Endothelial cell of umbilical vein (primary cell): Measurements from ENCODE around the gene RYR2. TPM values are rescaled to one million over a fixed set of nuclear protein-coding genes. Genes with fewer than 3 reads are reported as not detected.

ENCODE experiments used
- BruUV-seq: library from RNA; stranded (reverse); fragments of 400-500 nt; replicated peaks from 2 replicates; lab custom pipeline; 2021; lab: Mats Ljungman, UMichigan
- CTCF ChIA-PET: fragments of 300-600, 350-600 bp; sonication (Branson Sonifier 250); formaldehyde crosslinking; loops from one replicate; lab custom pipeline; 2021; ENCODE audit warnings: antibody characterized with exemption, inconsistent platforms; lab: Charles Lee
- POLR2A ChIA-PET: fragments of 300-600, 350-600 bp; sonication (Branson Sonifier 250); formaldehyde crosslinking; loops from one replicate; lab custom pipeline; 2021; ENCODE audit warnings: antibody characterized with exemption, inconsistent platforms; lab: Charles Lee
- DNase-seq: peaks from one replicate; pipeline ENCODE4 v3.0.0-alpha.2; 2011; ENCODE audit warnings: low read depth, low spot score
- FAIRE-seq: peaks from 2 replicates; lab custom pipeline; 2011; peaks lifted over from hg19 to GRCh38; lab: Jason Lieb, UNC
- H2AFZ ChIP-seq: 2 replicates; pipeline ENCODE4 v1.6.0; 2012; ENCODE audit warnings: low read depth, low read length, control low read depth, inconsistent platforms
- H3K27ac ChIP-seq: 2 replicates; pipeline ENCODE4 v1.5.1; 2011; ENCODE audit warnings: low read depth, mild to moderate bottlenecking, control low read depth, low read length, moderate library complexity; ENCODE audit not compliant: insufficient read depth
- H3K27me3 ChIP-seq, 2 experiments: 2 replicates each; pipeline versions ENCODE4 v1.6.0 to v1.6.1; 2011; ENCODE audit warnings: low read length in 2 of 2, mixed read lengths in 1 of 2; ENCODE audit not compliant: control insufficient read depth in 2 of 2, insufficient read depth in 2 of 2
- H3K36me3 ChIP-seq, 2 experiments: 2 replicates in 1 of 2; 3 replicates in 1 of 2; pipeline ENCODE4 v1.5.1; 2011; ENCODE audit warnings: low read length in 2 of 2, mild to moderate bottlenecking in 1 of 2, moderate library complexity in 1 of 2; ENCODE audit not compliant: control insufficient read depth in 2 of 2, insufficient read depth in 2 of 2; ENCODE audit errors: extremely low read depth in 1 of 2
- H3K4me1 ChIP-seq: 3 replicates; pipeline ENCODE4 v1.5.1; 2011; ENCODE audit warnings: mild to moderate bottlenecking, low read length; ENCODE audit not compliant: control insufficient read depth, insufficient read depth; ENCODE audit errors: extremely low read depth
- H3K4me2 ChIP-seq: 2 replicates; pipeline ENCODE4 v1.6.1; 2011; ENCODE audit warnings: low read length, control low read depth, mixed read lengths; ENCODE audit not compliant: insufficient read depth
- H3K4me3 ChIP-seq, 3 experiments: fragments of 200-600 bp in 1 of 3; sonication (generic), shearing (Covaris generic) in 1 of 3; replicated peaks in 1 of 3; 2 replicates each; pipeline ENCODE4 v1.5.1; 2011 to 2016; ENCODE audit warnings: control low read depth in 3 of 3, low read length in 3 of 3, mild to moderate bottlenecking in 2 of 3, inconsistent platforms in 1 of 3, low read depth in 1 of 3, moderate library complexity in 1 of 3; ENCODE audit not compliant: insufficient read depth in 1 of 3
- H3K79me2 ChIP-seq: 2 replicates; pipeline ENCODE4 v1.6.0; 2012; ENCODE audit warnings: low read length, inconsistent platforms; ENCODE audit not compliant: control insufficient read depth, insufficient read depth
- H3K9ac ChIP-seq: replicated peaks from 2 replicates; pipeline ENCODE3; 2011; ENCODE audit warnings: low read length, control low read depth; ENCODE audit not compliant: insufficient read depth; ENCODE audit errors: extremely low read depth
- H3K9me1 ChIP-seq: replicated peaks from 3 replicates; pipeline ENCODE4 v1.6.0; 2011; ENCODE audit warnings: mild to moderate bottlenecking, low read length; ENCODE audit not compliant: control insufficient read depth, insufficient read depth; ENCODE audit errors: extremely low read depth
- H3K9me3 ChIP-seq: replicated peaks from 2 replicates; pipeline ENCODE4 v1.5.1; 2012; ENCODE audit warnings: low read length, inconsistent platforms; ENCODE audit not compliant: control insufficient read depth, insufficient read depth
- H4K20me1 ChIP-seq: replicated peaks from 2 replicates; pipeline ENCODE3; 2011; ENCODE audit warnings: mild to moderate bottlenecking, low read length; ENCODE audit not compliant: control insufficient read depth, insufficient read depth; ENCODE audit errors: extremely low read depth
- CTCF ChIP-seq, 2 donors: IDR thresholded peaks; 1 replicate in 1 of 2; 2 replicates in 1 of 2; pipeline ENCODE4 v1.5.1; 2011; ENCODE audit warnings: low read length in 2 of 2, mild to moderate bottlenecking in 2 of 2, moderate library complexity in 2 of 2, control low read depth in 1 of 2, inconsistent platforms in 1 of 2, low read depth in 1 of 2; ENCODE audit not compliant: insufficient read depth in 1 of 2; ENCODE audit errors: extremely low read depth in 1 of 2
- EZH2 ChIP-seq: IDR thresholded peaks from 2 replicates; pipeline ENCODE4 v1.6.1; 2012; ENCODE audit warnings: borderline replicate concordance, low read depth, mild to moderate bottlenecking, moderate library complexity, low read length, inconsistent platforms; ENCODE audit not compliant: severe bottlenecking
- FOS ChIP-seq: IDR thresholded peaks from 2 replicates; pipeline ENCODE4 v1.6.1; 2011; ENCODE audit warnings: mild to moderate bottlenecking, low read length, moderate library complexity, borderline replicate concordance; ENCODE audit not compliant: insufficient read depth
- GATA2 ChIP-seq: IDR thresholded peaks from 2 replicates; pipeline ENCODE4 v1.7.0; 2011; ENCODE audit warnings: low read depth, mild to moderate bottlenecking, moderate library complexity, mixed read lengths, low read length; ENCODE audit not compliant: insufficient read length, insufficient read depth
- JUN ChIP-seq: IDR thresholded peaks from 2 replicates; pipeline ENCODE4 v1.6.1; 2011; ENCODE audit warnings: borderline replicate concordance, low read depth; ENCODE audit not compliant: insufficient read length, insufficient read depth
- MAX ChIP-seq: IDR thresholded peaks from 2 replicates; pipeline ENCODE4 v1.6.1; 2011; ENCODE audit not compliant: insufficient read depth, insufficient read length
- MYC ChIP-seq: IDR thresholded peaks from one replicate; pipeline ENCODE4 v1.6.1; 2011; ENCODE audit warnings: mild to moderate bottlenecking, low read depth, low read length
- POLR2A ChIP-seq: IDR thresholded peaks from 2 replicates; pipeline ENCODE4 v1.6.1; 2012; ENCODE audit warnings: low read depth, mild to moderate bottlenecking, control low read depth, low read length
- POLR2AphosphoS5 ChIP-seq: IDR thresholded peaks from 2 replicates; pipeline ENCODE4 v1.6.1; 2012; ENCODE audit warnings: low read depth, mild to moderate bottlenecking, control low read depth, low read length, moderate library complexity; ENCODE audit not compliant: insufficient read depth
- dilution Hi-C: fragments of 300-500 bp; cut with MboI; formaldehyde crosslinking; loops from one replicate; pipeline ENCODE4 v1.15.0; 2019; ENCODE audit warnings: low sequenced_read_pairs; ENCODE audit not compliant: extremely low pct_ligation_motif_present
- intact Hi-C: fragments of 100-400 bp; cut with micrococcal nuclease; formaldehyde crosslinking; loops from one replicate; pipeline ENCODE4 v1.10.0; 2022
- polyA plus RNA-seq, 4 experiments: library from polyadenylated mRNA; depleted of rRNA in 3 of 4; stranded (reverse) in 3 of 4; unstranded in 1 of 4; fragments of >200 nt; gene quantifications; 2 replicates each; pipeline versions ENCODE4 v1.2.1 to v1.2.3, GENCODE V29; 2011 to 2012; ENCODE audit warnings: missing spikeins in 1 of 4
- total RNA-seq: library from RNA; stranded (reverse); gene quantifications from 2 replicates; pipeline ENCODE4 v1.2.3, GENCODE V29; 2021

RYR2 gene
- total and polyA plus RNA-seq, 2 donors (not counting 3 experiments of a cell fraction or from before 2014, with no cell fraction given), result not detected

GRCh38 chr1:237861944-237862343, 820.0 kb downstream of the RYR2 start:
- dilution Hi-C loops (no loop called here), intact Hi-C loops (no loop called here)
- no TSS peak for BruUV-seq
- Histone ChIP-seq H3K9me3 (no peaks in the 10 kb centered on the region), H3K4me1 (no peaks in the 10 kb centered on the region), H3K4me3 (no peak overlapping the region), H3K9ac (no peak overlapping the region), H2AFZ (no peak overlapping the region), H4K20me1 (no peaks in the 10 kb centered on the region), H3K79me2 (no peaks in the 10 kb centered on the region), H3K4me2 (no peak overlapping the region), H3K27me3 (no peaks in the 10 kb centered on the region), H3K9me1 (no peaks in the 10 kb centered on the region), H3K27ac (no peak overlapping the region), H3K36me3 (no peaks in the 10 kb centered on the region)
- no peak for FAIRE-seq
- DNase-seq, result no peak
- ChIA-PET POLR2A (no interaction called here), CTCF (no interaction called here)
- TF ChIP-seq EZH2 (no peak), MAX (no peak), POLR2A (no peak), CTCF (IDR thresholded peaks at IDR 0.05; ENCODE audit: extremely low read depth in 1 of 2, insufficient read depth in 1 of 2, low read depth in 1 of 2, low read length in 2 of 2) (no peak), GATA2 (no peak), MYC (no peak), FOS (no peak), JUN (no peak), POLR2AphosphoS5 (no peak)
